Duodenal mucosa (tissue), 2 donors: ENCODE results near the gene LGALS12.
"Not testable (repeated sequence)": the region's sequence is repeated elsewhere in the genome, so short reads cannot be mapped to it uniquely, and the experiment has no call there.

Source experiments
- H3K27ac ChIP-seq: one replicate; pipeline ENCODE4 v1.7.0; 2013; ENCODE audit warnings: low read depth, low read length
- H3K27me3 ChIP-seq, 2 donors: one replicate each; pipeline ENCODE4 v1.7.0; 2013; ENCODE audit warnings: low read length in 2 of 2, control low read depth in 1 of 2; ENCODE audit not compliant: insufficient read depth in 2 of 2, control insufficient read depth in 1 of 2
- H3K36me3 ChIP-seq, 2 donors: one replicate each; pipeline ENCODE4 v1.7.0; 2013; ENCODE audit warnings: low read length in 2 of 2, control low read depth in 1 of 2; ENCODE audit not compliant: insufficient read depth in 2 of 2, control insufficient read depth in 1 of 2
- H3K4me1 ChIP-seq, 2 donors: one replicate each; pipeline ENCODE4 v1.7.0; 2013; ENCODE audit warnings: low read length in 2 of 2, control low read depth in 1 of 2; ENCODE audit not compliant: insufficient read depth in 2 of 2, control insufficient read depth in 1 of 2
- H3K4me3 ChIP-seq, 2 donors: one replicate each; pipeline ENCODE4 v1.7.0; 2013; ENCODE audit warnings: low read length in 2 of 2, low read depth in 1 of 2
- H3K9ac ChIP-seq, 2 donors: one replicate each; pipeline ENCODE4 v1.7.0; 2013; ENCODE audit warnings: low read length in 2 of 2, low read depth in 1 of 2
- H3K9me3 ChIP-seq, 2 donors: one replicate each; pipeline ENCODE4 v1.7.0; 2013; ENCODE audit warnings: low read length in 2 of 2, control low read depth in 1 of 2; ENCODE audit not compliant: control insufficient read depth in 1 of 2

The LGALS12 gene

DNA sequence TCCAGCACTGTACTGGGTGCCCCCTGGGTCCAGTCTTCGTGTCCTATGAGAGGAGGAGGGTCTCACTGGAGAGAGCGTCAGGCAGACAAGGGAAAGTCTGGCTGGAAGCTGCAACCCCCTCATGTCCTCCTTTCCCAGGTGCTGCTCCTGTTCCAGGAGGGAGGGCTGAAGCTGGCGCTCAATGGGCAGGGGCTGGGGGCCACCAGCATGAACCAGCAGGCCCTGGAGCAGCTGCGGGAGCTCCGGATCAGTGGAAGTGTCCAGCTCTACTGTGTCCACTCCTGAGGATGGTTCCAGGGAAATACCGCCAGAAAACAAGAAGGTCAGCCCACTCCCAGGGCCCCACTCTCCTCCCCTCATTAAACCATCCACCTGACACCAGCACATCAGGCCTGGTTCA, 10.2 kb downstream of the LGALS12 start:
- Histone ChIP-seq H3K36me3 (no peaks in the 10 kb centered on the region), H3K4me3 (no peak overlapping the region), H3K4me1 (no peaks in the 10 kb centered on the region), H3K27ac (no peak overlapping the region), H3K27me3 (no peaks in the 10 kb centered on the region), H3K9me3 (no peaks in the 10 kb centered on the region), H3K9ac (no peak overlapping the region)

DNA sequence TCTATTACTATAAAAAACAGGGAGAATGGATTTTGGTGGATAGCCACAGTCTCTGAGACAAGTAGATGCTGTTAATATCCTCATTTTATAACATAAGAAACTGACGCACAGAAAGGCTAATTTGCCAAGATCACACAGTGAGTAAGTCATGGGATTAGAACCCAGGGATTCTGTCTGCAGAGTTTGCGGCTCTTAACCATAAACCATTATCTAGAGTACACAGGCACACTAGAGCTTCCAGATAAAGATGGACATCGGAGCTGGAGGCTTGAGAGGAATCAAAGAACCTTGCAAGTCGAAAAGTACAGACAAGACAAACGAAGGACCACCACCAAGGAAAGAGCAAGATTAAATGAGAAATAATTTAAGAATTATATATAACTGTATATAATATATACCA, 11.3 kb downstream of the LGALS12 start:
- Histone ChIP-seq H3K9ac (no peak overlapping the region), H3K36me3 (no peaks in the 10 kb centered on the region), H3K4me1 (no peaks in the 10 kb centered on the region), H3K27me3 (no peaks in the 10 kb centered on the region), H3K27ac (no peak overlapping the region), H3K9me3 (no peaks in the 10 kb centered on the region), H3K4me3 (no peak overlapping the region)

DNA sequence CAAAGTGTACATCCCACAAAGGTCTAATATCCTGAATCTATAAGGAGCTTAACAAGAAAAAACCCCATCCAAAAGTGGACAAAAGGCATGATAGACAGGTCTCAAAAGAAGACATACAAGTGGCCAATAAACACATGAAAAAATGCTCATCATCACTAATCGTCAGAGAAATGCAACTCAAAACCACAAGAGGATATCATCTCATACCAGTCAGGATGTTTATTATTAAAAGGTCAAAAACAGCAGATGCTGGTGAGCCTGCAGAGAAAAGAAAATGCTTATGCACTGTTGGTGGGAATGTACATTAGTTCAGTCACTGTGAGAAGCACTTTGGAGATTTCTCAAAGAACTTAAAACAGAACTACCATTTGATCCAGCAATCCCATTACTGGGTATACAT, 12.7 kb downstream of the LGALS12 start:
- H3K4me1 ChIP-seq = no peaks in the 10 kb centered on the region
- no peaks in the 10 kb centered on the region for H3K9me3 ChIP-seq
- H3K4me3 ChIP-seq = no peak overlapping the region
- H3K27ac ChIP-seq = no peak overlapping the region
- no peak overlapping the region for H3K9ac ChIP-seq
- no peaks in the 10 kb centered on the region for H3K36me3 ChIP-seq
- H3K27me3 ChIP-seq = no peaks in the 10 kb centered on the region

DNA sequence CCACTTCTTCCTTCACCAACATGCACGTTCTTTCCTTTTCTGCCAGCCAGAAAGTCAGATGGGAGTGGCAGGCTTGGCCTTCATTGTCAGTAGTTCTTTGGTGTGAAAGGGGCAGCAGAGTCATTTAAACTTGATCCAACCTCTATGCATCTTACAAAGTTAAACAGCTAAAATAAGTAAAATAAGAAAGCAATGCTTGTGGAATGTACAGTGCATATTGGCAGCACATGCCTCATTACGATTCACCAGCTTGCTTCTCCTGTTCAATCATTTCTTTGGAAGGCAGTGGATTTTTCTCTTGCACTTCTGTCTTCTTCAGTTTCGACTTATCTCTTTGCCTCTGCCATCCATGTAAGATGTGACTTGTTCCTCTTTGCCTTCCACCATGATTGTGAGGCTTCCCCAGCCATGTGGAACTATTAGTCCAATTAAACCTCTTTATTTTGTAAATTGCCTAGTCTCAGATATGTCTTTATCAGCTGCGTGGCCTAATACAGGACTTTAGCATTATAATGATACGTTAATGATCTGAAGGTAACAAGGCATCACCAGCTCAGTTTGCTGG, 14.8 kb downstream of the LGALS12 start:
- Histone ChIP-seq H3K9ac (no peak overlapping the region), H3K4me3 (no peak overlapping the region), H3K27ac (no peak overlapping the region), H3K9me3 (no peaks in the 10 kb centered on the region), H3K4me1 (no peaks in the 10 kb centered on the region), H3K27me3 (no peaks in the 10 kb centered on the region), H3K36me3 (no peaks in the 10 kb centered on the region)

- no peak overlapping the region for H3K9ac ChIP-seq
- no peaks in the 10 kb centered on the region for H3K9me3 ChIP-seq
- no peak overlapping the region for H3K4me3 ChIP-seq
- no peaks in the 10 kb centered on the region for H3K27me3 ChIP-seq
- H3K4me1 ChIP-seq = no peaks in the 10 kb centered on the region
- H3K27ac ChIP-seq = no peak overlapping the region
- no peaks in the 10 kb centered on the region for H3K36me3 ChIP-seq
These were observed 16.0 kb downstream of the LGALS12 start for GRCh38 chr11:63521896-63522295.

GRCh38 chr11:63523151-63523550, 17.3 kb downstream of the LGALS12 start:
- no peaks in the 10 kb centered on the region for H3K9me3 ChIP-seq

DNA sequence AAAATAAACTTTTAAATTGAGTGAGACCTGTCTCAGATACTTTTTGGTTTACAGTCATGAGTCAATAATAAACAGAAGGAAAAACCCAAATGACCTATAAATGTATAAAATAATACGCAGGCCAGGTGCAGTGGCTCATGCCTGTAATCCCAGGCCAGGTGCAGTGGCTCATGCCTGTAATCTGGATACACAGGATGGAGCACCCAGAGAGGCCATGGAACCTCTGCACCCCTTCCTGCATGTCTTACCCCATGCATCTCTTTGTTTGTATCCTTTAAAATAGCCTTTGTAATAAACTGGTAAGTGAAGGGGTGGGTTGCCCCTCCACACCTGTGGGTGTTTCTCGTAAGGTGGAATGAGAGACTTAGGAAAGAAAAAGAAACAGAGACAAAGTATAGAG, 21.8 kb downstream of the LGALS12 start:
- Histone ChIP-seq H3K9ac (no peak overlapping the region), H3K27ac (no peak overlapping the region), H3K27me3 (no peaks in the 10 kb centered on the region)

More at GRCh38 chr11:63523151-63523550, 17.3 kb downstream of the LGALS12 start:
- H3K27ac ChIP-seq = no peak overlapping the region
- H3K9ac ChIP-seq = no peak overlapping the region
- no peaks in the 10 kb centered on the region for H3K27me3 ChIP-seq
- no peaks in the 10 kb centered on the region for H3K36me3 ChIP-seq
- no peak overlapping the region for H3K4me3 ChIP-seq
- H3K4me1 ChIP-seq = no peaks in the 10 kb centered on the region

GRCh38 chr11:63528156-63528555, 22.3 kb downstream of the LGALS12 start:
- not testable (repeated sequence) for H3K9me3 ChIP-seq, H3K36me3 ChIP-seq, H3K4me3 ChIP-seq, H3K27ac ChIP-seq, H3K27me3 ChIP-seq, H3K9ac ChIP-seq
- peaks cover 6 to 13% of the 10 kb centered on the region in 2 donors for H3K4me1 ChIP-seq

More for the DNA sequence above, 21.8 kb downstream of the LGALS12 start:
- H3K4me1 ChIP-seq = peaks cover 2 to 8% of the 10 kb centered on the region in 2 donors
- no peaks in the 10 kb centered on the region for H3K9me3 ChIP-seq
- no peaks in the 10 kb centered on the region for H3K36me3 ChIP-seq
- no peak overlapping the region for H3K4me3 ChIP-seq

DNA sequence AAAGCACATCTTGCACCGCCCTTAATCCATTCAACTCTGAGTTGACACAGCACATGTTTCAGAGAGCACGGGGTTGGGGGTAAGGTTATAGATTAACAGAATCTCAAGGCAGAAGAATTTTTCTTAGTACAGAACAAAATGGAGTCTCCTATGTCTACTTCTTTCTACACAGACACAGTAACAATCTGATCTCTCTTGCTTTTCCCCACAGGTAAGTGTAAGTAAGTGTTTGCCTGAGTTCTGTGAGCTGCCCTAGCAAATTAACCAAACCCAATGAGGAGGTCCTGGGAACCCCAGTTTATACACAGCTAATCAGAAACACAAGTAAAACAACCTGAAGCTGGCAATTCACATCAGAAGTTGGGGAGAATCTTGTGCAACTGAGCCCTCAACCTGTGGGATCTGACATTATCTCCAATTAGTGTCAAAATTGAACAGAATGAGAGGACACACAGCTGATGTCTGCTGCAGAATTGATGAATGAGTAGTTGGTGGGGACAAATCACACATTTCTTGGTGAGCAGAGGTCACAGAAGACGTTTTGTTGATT, 22.9 kb downstream of the LGALS12 start:
- not testable (repeated sequence) for H3K9ac ChIP-seq, H3K9me3 ChIP-seq, H3K4me3 ChIP-seq, H3K27ac ChIP-seq, H3K27me3 ChIP-seq, H3K36me3 ChIP-seq
- peaks cover 7 to 15% of the 10 kb centered on the region in 2 donors for H3K4me1 ChIP-seq

- H3K27me3 ChIP-seq, H3K36me3 ChIP-seq, H3K4me3 ChIP-seq, H3K27ac ChIP-seq, H3K9me3 ChIP-seq, H3K9ac ChIP-seq: not testable (repeated sequence)
- H3K4me1 ChIP-seq = peaks cover 11 to 15% of the 10 kb centered on the region in 2 donors
These were observed 23.5 kb downstream of the LGALS12 start for GRCh38 chr11:63529373-63529772.
